Cardiac atrium fibroblast (primary cell): ENCODE results near the gene UBXN10. TPM values are rescaled to one million over a fixed set of nuclear protein-coding genes. Genes with fewer than 3 reads are reported as not detected.

ENCODE experiments used
- total RNA-seq: library from RNA; depleted of rRNA; stranded (reverse); fragments of >200 nt; gene quantifications from 2 replicates; pipeline ENCODE4 v1.2.3, GENCODE V29; 2015

Gene UBXN10, protein sequence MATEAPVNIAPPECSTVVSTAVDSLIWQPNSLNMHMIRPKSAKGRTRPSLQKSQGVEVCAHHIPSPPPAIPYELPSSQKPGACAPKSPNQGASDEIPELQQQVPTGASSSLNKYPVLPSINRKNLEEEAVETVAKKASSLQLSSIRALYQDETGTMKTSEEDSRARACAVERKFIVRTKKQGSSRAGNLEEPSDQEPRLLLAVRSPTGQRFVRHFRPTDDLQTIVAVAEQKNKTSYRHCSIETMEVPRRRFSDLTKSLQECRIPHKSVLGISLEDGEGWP
- not detected in 2 replicates for total RNA-seq

DNA sequence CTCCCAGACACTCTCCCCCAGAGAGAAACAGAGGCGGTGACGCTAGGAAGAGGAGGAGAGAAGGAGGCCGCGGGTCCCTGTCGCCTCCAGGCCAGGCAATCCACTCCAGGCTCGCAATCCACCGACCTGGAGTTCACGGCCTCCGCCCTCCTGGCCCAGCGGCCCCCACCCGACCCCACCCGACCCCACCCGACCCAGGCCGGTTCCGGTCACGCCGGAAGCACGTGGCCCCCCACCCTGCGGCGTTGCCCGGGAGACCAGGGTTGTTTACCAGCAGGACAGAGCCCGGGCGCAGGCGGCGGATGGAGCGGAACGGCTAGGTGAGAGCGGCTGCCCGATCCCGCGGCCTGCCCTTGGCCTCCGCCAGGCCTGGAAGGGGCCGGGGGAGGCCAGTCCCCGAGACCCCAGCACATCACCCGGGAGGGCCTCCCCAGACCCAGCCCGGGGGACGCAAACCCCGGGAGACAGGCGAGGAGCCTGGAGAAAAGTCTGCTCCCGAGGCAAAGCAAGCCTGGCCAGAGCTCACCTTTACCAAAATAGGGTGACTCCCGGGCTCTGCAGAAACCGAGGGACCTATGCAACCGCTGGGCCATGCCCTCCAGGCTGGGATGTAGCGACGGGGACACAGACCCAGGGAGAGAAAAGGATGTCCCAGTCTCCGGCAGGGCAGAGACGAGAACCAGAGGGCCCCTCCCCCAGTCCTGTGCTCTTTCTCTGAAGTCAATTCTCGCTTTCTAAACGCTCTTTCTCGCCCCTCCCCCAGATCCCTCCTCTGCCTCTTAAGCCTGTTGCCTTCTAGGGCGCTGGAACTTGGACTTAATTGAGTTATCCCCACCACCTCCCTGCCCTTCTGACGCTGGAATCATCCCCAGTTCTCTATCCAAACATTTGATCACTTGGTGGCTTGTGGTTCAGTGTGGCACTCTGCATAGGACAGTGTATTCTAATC lies at the start of gene UBXN10, which contains the start of gene PLA2G2C:
UBXN10 (plus strand) TSS at position 263 of the 949 bp plus-strand sequence. CDS start 4,466 bp downstream, outside the sequence.
PLA2G2C (minus strand) TSS at position 685 of the 949 bp plus-strand sequence. CDS start 9,155 bp downstream, outside the sequence.

DNA sequence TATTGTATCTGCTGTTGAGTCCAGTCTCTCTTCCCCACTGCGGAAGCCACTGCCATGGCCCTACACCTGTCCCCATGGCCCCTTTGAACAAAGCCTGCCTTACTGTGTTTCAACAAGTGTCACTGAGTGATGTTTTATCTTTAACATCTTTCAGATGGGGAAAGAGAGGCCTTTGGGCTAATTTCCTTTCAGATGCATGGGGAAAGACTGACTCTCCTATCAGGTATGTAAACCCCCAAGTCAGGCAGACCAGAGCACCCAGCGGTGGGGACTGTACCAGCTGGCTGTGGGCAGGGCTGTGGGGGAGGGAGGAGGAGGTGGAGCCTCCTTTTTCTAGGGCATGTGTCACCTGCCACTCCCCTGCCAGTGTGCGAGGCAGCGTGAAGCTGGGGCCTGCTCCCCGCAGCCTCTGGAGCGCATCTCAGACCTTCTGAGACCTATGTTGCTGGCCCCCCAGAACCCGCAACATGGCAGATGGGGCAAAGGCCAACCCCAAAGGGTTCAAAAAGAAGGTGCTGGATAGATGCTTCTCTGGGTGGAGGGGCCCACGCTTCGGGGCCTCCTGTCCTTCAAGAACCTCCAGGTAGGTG lies 46.8 kb upstream of the UBXN10 start, which contains the start of gene PLA2G2F:
PLA2G2F (plus strand) TSS at position 363 of the 590 bp plus-strand sequence; CDS start at position 468, 105 bp downstream.

Other genes with a start within 250 kb of the UBXN10 start
- 0.72 and 9.4 TPM in 2 replicates for gene PLA2G2A, start 206.5 kb upstream of the UBXN10 start, total RNA-seq
- gene PLA2G5, start 115.9 kb upstream of the UBXN10 start, total RNA-seq = 15.9 and 35.0 TPM in 2 replicates
- not detected in 2 replicates for gene PLA2G2D, start 66.6 kb upstream of the UBXN10 start, total RNA-seq
- gene PLA2G2F, start 46.8 kb upstream of the UBXN10 start, total RNA-seq = not detected in 2 replicates
- not detected in 2 replicates for gene PLA2G2C, start 422 bp downstream of the UBXN10 start, total RNA-seq
- not detected in 2 replicates for gene VWA5B1, start 104.8 kb downstream of the UBXN10 start, total RNA-seq